ENCODE results near the gene PNPLA8.
A peak's percentile ranks its signal among the peaks of the same experiment; 100 is the strongest.

The PNPLA8 gene

GRCh38 chr7:108454674-108455550, 71.0 kb downstream of the PNPLA8 start:
- H3K36me3 ChIP-seq, result no peaks in the 10 kb centered on the region
- peak; percentile 78 for DNase-seq
- H3K9me3 ChIP-seq, result no peaks in the 10 kb centered on the region
- TF ChIP-seq CTCF (IDR thresholded peaks at IDR 0.05; ENCODE audit: low read depth, low read length), result peak; percentile 50
- H3K4me1 ChIP-seq, result peaks cover 8% of the 10 kb centered on the region; the same call in 1 of the 2 replicates
- H3K27me3 ChIP-seq, result no peaks in the 10 kb centered on the region
- peak overlapping the region; percentile 85 for H3K4me3 ChIP-seq (ENCODE audit: low read depth, low read length)

- Histone ChIP-seq H3K4me1 (peaks cover 8% of the 10 kb centered on the region; the same call in 1 of the 2 replicates), H3K36me3 (no peaks in the 10 kb centered on the region), H3K4me3 (ENCODE audit: low read depth, low read length) (peak overlapping the region; percentile 85), H3K9me3 (no peaks in the 10 kb centered on the region), H3K27me3 (no peaks in the 10 kb centered on the region)
- TF ChIP-seq CTCF (IDR thresholded peaks at IDR 0.05; ENCODE audit: low read depth, low read length), result no peak
- no peak for DNase-seq
These were observed 71.6 kb downstream of the PNPLA8 start for GRCh38 chr7:108454317-108454673.

GRCh38 chr7:108453320-108453719, 72.6 kb downstream of the PNPLA8 start:
- DNase-seq, result no peak
- no peaks in the 10 kb centered on the region for H3K27me3 ChIP-seq
- H3K4me3 ChIP-seq (ENCODE audit: low read depth, low read length), result peak overlapping the region; percentile 85
- H3K4me1 ChIP-seq, result peaks cover 9% of the 10 kb centered on the region; the same call in 1 of the 2 replicates
- no peak for TF ChIP-seq CTCF (IDR thresholded peaks at IDR 0.05; ENCODE audit: low read depth, low read length)
- no peaks in the 10 kb centered on the region for H3K36me3 ChIP-seq
- no peaks in the 10 kb centered on the region for H3K9me3 ChIP-seq

GRCh38 chr7:108452707-108453106, 73.2 kb downstream of the PNPLA8 start:
- Histone ChIP-seq H3K9me3 (no peaks in the 10 kb centered on the region), H3K4me3 (ENCODE audit: low read depth, low read length) (no peak overlapping the region), H3K27me3 (no peaks in the 10 kb centered on the region), H3K4me1 (peaks cover 9% of the 10 kb centered on the region; the same call in 1 of the 2 replicates), H3K36me3 (no peaks in the 10 kb centered on the region)
- peak; percentile 80 for TF ChIP-seq CTCF (IDR thresholded peaks at IDR 0.05; ENCODE audit: low read depth, low read length)
- peak; percentile 31 for DNase-seq

- Histone ChIP-seq H3K9me3 (no peaks in the 10 kb centered on the region), H3K36me3 (no peaks in the 10 kb centered on the region), H3K4me1 (peaks cover 9% of the 10 kb centered on the region; the same call in 1 of the 2 replicates), H3K4me3 (ENCODE audit: low read depth, low read length) (no peak overlapping the region), H3K27me3 (no peaks in the 10 kb centered on the region)
- no peak for DNase-seq
- TF ChIP-seq CTCF (IDR thresholded peaks at IDR 0.05; ENCODE audit: low read depth, low read length), result no peak
These were observed 74.6 kb downstream of the PNPLA8 start for GRCh38 chr7:108451296-108451848.

GRCh38 chr7:108450160-108450559, 75.8 kb downstream of the PNPLA8 start:
- no peaks in the 10 kb centered on the region for H3K27me3 ChIP-seq
- H3K4me3 ChIP-seq (ENCODE audit: low read depth, low read length), result no peak overlapping the region
- H3K4me1 ChIP-seq, result peaks cover 15% of the 10 kb centered on the region
- no peak for DNase-seq
- TF ChIP-seq CTCF (IDR thresholded peaks at IDR 0.05; ENCODE audit: low read depth, low read length), result no peak
- no peaks in the 10 kb centered on the region for H3K36me3 ChIP-seq
- H3K9me3 ChIP-seq, result no peaks in the 10 kb centered on the region

Measured in BE2C (cell line).